Cardiac fibroblast (primary cell): ENCODE results near the gene CPAMD8.

Experiments
- DNase-seq, 2 donors: peaks; one replicate each; pipeline versions ENCODE4 v3.0.0 to v3.0.0-alpha.2; 2010; ENCODE audit warnings: low read depth in 2 of 2
- H3K4me3 ChIP-seq, 2 donors: replicated peaks in 1 of 2; 1 replicate in 1 of 2; 2 replicates in 1 of 2; pipeline ENCODE4 v1.5.1; 2011; ENCODE audit warnings: low read depth in 2 of 2, low read length in 2 of 2, mild to moderate bottlenecking in 2 of 2, moderate library complexity in 1 of 2
- CTCF ChIP-seq: IDR thresholded peaks from one replicate; pipeline ENCODE4 v1.5.1; 2011; ENCODE audit warnings: low read depth, mild to moderate bottlenecking, low read length, inconsistent platforms

Gene CPAMD8

GRCh38 chr19:16911046-16911445 lies 115.6 kb downstream of the CPAMD8 start:
- H3K4me3 ChIP-seq: no peak overlapping the region
- no peak for DNase-seq
- no peak for TF ChIP-seq CTCF

GRCh38 chr19:16908759-16909158 lies 117.9 kb downstream of the CPAMD8 start:
- no peak for DNase-seq
- no peak for TF ChIP-seq CTCF
- no peak overlapping the region for H3K4me3 ChIP-seq

GRCh38 chr19:16904599-16904998 lies 122.0 kb downstream of the CPAMD8 start:
- TF ChIP-seq CTCF: no peak
- H3K4me3 ChIP-seq: no peak overlapping the region
- no peak for DNase-seq

GRCh38 chr19:16903347-16903746 lies 123.3 kb downstream of the CPAMD8 start:
- no peak overlapping the region for H3K4me3 ChIP-seq
- no peak for TF ChIP-seq CTCF
- no peak for DNase-seq

- no peak overlapping the region for H3K4me3 ChIP-seq
- no peak for DNase-seq
- no peak for TF ChIP-seq CTCF
Observed at GRCh38 chr19:16902545-16902944, 124.1 kb downstream of the CPAMD8 start.

- DNase-seq: no peak
- no peak overlapping the region for H3K4me3 ChIP-seq
- no peak for TF ChIP-seq CTCF
Observed at GRCh38 chr19:16901491-16902175, 125.0 kb downstream of the CPAMD8 start.

- H3K4me3 ChIP-seq: no peak overlapping the region
Observed at GRCh38 chr19:16899566-16900075, 127.0 kb downstream of the CPAMD8 start.

More at GRCh38 chr19:16899566-16900075, 127.0 kb downstream of the CPAMD8 start:
- TF ChIP-seq CTCF: peak; percentile 73
- DNase-seq: peak; percentile 43 to 49
